CD4-positive, alpha-beta T cell treated with Interleukin-17A for 1 hour (primary cell): ENCODE measurements around the gene ZSCAN21.

Source experiments
- DNase-seq: peaks from one replicate; pipeline ENCODE4 v3.0.0-alpha.2; 2020

Gene ZSCAN21

DNA sequence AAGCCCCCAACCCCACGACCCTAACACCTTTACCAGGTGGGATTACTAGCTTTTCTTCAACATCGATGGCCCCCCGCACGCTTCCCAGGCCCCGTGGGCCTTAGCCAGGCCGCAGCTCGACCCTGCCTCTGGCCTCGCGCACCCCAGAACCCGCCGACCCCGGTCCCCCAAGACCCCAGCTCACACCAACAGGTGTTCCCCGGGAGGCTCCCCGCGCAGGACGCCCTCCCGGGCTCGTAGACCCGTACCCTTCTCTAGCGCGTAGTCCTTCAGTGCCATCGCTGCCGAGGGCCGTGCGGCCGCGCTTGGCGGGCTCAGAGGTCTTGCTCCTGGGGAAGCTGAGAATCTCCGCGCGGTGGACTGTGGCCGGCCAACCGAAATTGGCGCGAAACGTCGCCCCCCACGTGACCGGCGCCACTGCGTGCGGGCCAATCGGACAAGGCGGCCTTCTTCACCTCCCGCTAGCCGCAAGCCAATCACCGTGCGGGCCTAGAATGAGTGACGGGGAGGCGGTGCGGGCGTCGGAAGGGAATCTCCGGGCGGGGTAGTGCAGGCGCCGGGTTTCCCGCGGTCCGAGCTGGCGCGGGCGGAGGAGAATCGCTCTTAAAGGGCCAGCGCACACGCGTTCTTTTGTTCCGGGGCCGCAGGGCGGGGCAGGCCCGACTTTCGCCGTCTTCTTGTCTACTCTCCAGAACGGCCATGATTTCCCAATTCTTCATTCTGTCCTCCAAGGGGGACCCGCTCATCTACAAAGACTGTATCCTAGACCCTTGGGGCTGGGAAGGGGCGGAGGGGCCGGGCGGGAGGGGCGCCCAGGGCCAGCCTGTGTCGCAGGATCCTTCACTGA is 51.7 kb downstream of the ZSCAN21 start, which contains the start of the genes AP4M1 and MCM7:
Gene AP4M1, plus strand, starts transcription at position 628 of the 847 bp plus-strand sequence. Its CDS starts 72 bp downstream, at position 700.
Gene MCM7, minus strand, starts transcription at position 382 of the 847 bp plus-strand sequence. Its CDS starts 103 bp downstream, at position 279.
- peak; percentile 97 for DNase-seq

- DNase-seq, result no peak
Measured at GRCh38 chr7:100102950-100103840, 53.6 kb downstream of the ZSCAN21 start.

DNA sequence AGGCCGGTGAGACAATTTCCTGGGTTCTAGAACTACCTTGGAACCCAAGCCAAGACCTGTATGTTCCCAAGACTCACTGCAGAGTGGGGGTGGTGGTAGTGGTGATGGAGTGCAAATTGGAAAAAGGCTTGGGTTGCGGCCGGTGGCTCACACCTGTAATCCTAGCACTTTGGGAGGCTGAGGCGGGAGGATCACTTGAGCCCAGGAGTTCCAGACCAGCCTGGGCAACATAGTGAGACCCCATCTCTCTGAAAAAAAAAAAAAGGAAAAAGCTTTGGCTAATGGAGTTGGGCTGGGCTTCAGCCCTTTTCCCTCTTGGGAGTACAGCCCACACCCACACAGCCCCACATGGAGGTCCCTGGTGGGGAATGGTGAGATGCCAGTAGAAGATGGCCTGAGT is 56.0 kb downstream of the ZSCAN21 start:
- no peak for DNase-seq

DNA sequence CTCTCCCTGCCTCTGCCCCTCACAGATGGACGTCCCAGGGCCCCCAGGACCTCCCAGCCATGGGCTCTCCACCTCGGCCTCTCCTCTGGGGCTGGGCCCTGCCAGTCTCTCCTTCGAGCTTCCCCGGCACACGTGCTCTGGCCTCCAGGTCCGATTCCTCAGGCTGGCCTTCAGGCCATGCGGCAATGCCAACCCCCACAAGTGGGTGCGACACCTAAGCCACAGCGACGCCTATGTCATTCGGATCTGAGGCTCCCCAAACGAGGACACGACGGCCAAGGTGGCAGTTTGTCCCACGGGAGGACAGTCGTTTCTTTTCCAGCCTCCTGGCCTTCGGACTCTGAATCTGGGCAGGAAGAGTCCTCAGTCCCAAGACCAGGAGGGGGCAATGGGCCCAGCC is 57.1 kb downstream of the ZSCAN21 start:
- DNase-seq, result no peak

DNA sequence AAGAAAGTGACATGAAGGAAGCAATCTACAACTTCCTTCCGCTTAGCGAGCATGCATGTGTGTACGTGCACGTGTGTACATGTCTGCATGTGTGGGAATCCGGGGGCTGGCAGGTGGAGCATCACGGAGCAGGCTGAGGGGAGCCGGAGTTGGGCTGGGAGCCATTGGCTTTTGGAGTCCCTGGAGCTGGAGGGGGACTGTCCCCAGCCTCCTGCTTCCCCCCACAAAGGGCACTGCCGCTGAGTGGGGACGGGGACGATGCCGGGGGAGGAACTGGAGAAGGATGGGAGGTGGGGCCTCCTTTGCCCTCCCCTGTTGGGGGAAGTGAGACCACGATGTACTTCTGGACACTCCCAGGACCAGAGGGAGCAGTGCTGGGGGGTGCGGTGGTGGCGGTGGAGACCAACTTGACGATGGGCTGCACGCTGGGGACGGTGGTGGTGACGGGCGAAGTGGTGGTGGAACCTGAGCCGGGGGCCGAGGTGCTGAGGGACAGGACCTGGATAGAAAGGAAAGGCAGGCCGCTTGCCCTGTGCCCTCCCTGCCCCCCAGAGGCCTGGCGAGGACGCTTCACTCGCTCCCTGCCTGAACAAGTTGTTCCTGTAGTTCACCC is 57.7 kb downstream of the ZSCAN21 start:
- no peak for DNase-seq

DNA sequence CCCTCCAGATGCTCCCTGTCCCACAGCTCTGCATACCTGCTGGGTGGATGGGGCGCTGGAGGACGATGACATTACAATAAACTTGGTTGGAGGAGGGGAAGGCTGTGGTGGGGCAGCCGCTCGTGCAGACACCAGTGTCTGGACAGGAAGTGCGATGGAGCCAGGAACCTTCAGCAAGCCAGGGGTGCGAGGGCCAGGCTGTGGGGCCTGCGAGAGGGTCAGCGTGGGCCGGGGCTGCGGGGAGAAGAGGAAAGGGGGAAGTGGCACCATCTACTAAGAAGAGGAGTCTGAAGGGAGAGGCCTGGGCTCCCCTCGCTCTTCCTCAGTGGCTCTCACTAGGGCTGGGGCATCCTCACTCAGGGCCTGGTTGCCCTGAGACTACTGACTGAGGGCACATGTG is 58.3 kb downstream of the ZSCAN21 start:
- DNase-seq, result no peak

DNA sequence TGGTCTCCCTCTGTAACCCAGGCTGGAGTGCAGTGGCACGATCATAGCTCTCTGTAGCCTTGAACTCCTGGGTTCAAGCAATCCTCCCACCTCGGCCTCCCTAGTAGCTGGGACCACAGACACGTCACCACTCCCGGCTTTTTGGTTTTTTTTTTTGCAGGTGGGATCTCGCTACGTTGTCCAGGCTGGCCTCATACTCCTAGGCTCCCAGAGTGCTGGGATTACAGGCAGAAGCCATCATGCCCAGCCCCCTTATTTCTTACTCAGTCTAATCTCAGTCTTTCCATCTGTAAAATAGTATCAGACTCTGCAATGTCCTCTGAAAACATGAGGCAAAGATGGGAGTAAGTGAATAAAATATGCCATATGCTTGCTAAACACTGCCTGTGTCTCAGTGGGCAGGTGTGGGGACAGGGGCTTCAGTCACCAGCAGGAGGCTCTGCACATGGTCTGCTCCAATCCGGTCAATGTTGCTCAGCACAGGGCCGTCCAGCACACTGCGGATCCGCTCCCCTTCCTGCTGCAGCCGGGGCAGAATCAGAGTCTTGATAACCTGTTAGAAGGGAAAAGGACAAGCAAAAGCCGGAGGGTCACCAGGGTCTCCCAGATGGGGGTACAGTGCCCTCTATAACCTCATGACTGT is 60.1 kb downstream of the ZSCAN21 start:
- no peak for DNase-seq

DNA sequence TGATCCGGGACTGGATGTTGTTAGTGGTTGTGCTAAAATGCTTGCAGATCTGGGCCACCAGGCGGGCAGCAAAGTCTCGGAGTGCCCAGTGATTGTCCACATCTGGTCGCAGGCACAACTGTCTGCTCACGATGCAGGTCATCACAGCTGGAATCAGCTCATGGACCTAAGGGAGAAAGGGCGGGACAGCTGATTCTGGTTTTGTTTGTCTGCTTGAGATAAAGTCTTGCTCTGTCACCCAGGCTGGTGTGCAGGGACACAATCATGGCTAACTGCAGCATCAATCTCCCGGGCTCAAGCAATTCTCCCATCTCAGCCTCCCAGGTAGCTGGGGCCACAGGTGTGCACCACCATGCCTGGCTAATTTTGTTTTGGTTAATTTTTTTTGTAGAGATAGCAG is 61.6 kb downstream of the ZSCAN21 start:
- no peak for DNase-seq

- DNase-seq, result no peak
Measured at GRCh38 chr7:100111914-100112313, 62.3 kb downstream of the ZSCAN21 start.
